Measurements from ENCODE around the gene FAM229B. TPM values are rescaled to one million over a fixed set of nuclear protein-coding genes. Genes with fewer than 3 reads are reported as not detected.

FAM229B gene
- total and polyA plus RNA-seq, 2 of the 4 experiments (the other 2 are of a cell fraction): 8.6 to 25.6 TPM

DNA sequence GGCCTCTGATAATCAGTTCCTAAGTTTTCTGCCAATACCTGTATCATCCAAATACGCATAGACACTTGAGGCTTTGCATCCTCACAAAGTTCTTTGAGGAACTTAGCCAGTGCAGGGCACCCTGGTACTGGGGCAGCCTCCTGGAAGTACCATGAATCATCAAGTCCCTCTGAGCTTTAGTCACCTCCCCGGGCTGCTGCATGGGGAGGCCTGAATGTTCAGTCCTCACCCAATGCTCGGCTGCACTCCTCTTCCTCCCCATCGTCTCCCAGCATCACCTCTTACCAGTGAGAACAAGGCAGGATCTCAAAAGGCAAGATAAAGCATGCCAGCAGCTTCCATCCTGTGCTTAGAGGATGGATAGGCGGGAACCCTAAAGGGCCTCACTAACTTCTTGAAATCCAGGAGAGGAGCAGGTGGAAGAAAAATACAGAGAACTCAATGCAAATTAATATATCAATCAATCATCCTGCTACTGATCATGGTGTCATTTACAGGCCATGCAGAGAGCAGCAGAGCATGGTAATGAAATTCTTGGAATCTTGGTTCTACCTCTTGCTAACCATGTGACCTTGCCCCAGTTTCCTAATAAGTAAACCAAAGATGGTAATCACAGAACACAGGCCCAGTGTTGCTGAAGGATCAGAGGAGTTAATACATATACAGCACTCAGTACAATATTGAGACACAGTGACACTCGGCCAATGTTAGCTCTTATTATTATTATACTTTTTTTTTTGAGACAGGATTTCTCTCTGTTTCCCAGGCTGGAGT, 38.2 kb upstream of the FAM229B start (continued):
- no peak for TF ChIP-seq MAZ (IDR thresholded peaks at IDR 0.05; ENCODE audit: borderline replicate concordance, low read depth, low read length)
- no peak for TF ChIP-seq POLR2A (IDR thresholded peaks at IDR 0.05; ENCODE audit: low read depth, low read length)

- no peak overlapping the region for H3K27ac ChIP-seq (ENCODE audit: insufficient read depth, low read length)
- H3K27me3 ChIP-seq (ENCODE audit: control insufficient read depth, insufficient read depth, low read length): no peaks in the 10 kb centered on the region
- DNase-seq (no peak), ATAC-seq (ENCODE audit: low read depth) (no peak)
- H3K79me1 ChIP-seq (ENCODE audit: low read depth in 1 of 2, low read length in 2 of 2): no peaks in the 10 kb centered on the region
- H3K36me3 ChIP-seq (ENCODE audit: control insufficient read depth, insufficient read depth, low read length): no peaks in the 10 kb centered on the region
- ChIA-PET CTCF (interaction anchor here (0.6 kb wide), 1 partner anchor 691 kb away, joined by 8 read pairs; no protein-coding TSS in a partner anchor), POLR2A (ENCODE audit: unreplicated experiment) (no interaction called here)
- H2BK20ac ChIP-seq (ENCODE audit: low read depth, low read length): no peak overlapping the region
- TF ChIP-seq BHLHE40 (IDR thresholded peaks at IDR 0.05; ENCODE audit: low read depth, low read length): no peak
- TF ChIP-seq CHD1 (IDR thresholded peaks at IDR 0.05; ENCODE audit: low read depth, low read length): no peak
- TF ChIP-seq RCOR1 (IDR thresholded peaks at IDR 0.05; ENCODE audit: insufficient replicate concordance, low read length): no peak
- TF ChIP-seq FOS (IDR thresholded peaks at IDR 0.05; ENCODE audit: low read depth, low read length): no peak
- no peak for TF ChIP-seq MAFK (IDR thresholded peaks at IDR 0.05; ENCODE audit: low read depth, low read length)
- no peak for TF ChIP-seq CEBPB (IDR thresholded peaks at IDR 0.05; ENCODE audit: low read depth, low read length)
- TF ChIP-seq, protein P1, sequence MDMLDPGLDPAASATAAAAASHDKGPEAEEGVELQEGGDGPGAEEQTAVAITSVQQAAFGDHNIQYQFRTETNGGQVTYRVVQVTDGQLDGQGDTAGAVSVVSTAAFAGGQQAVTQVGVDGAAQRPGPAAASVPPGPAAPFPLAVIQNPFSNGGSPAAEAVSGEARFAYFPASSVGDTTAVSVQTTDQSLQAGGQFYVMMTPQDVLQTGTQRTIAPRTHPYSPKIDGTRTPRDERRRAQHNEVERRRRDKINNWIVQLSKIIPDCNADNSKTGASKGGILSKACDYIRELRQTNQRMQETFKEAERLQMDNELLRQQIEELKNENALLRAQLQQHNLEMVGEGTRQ (IDR thresholded peaks at IDR 0.05; ENCODE audit: low read depth, low read length): no peak
- no peak for TF ChIP-seq POLR2A (IDR thresholded peaks at IDR 0.05; ENCODE audit: low read depth, low read length)
- no peak for TF ChIP-seq ELK1 (IDR thresholded peaks at IDR 0.05; ENCODE audit: borderline replicate concordance, low read depth, low read length)
- no peak for TF ChIP-seq NFE2L2 (IDR thresholded peaks at IDR 0.05; ENCODE audit: low read depth, low read length)
- no peak for TF ChIP-seq MXI1 (IDR thresholded peaks at IDR 0.05; ENCODE audit: borderline replicate concordance, low read depth, low read length)
- TF ChIP-seq RAD21 (IDR thresholded peaks at IDR 0.05; ENCODE audit: low read length): no peak
- no peak overlapping the region for H3K4ac ChIP-seq (ENCODE audit: low read depth, low read length)
- H3K9me1 ChIP-seq (ENCODE audit: insufficient read depth, low read length): 0 out of 2 replicates have a peak, but pooled peaks cover 2% of the 10 kb centered on the region
- no peak overlapping the region for H3K18ac ChIP-seq (ENCODE audit: low read depth, low read length)
- no TSS peak for BruUV-seq (replicated peaks)
- H4K20me1 ChIP-seq (ENCODE audit: insufficient read depth, low read length): no peaks in the 10 kb centered on the region
- no peak overlapping the region for H3K4me3 ChIP-seq (ENCODE audit: insufficient read depth, low read depth, low read length)
- H2AK9ac ChIP-seq (replicated peaks; ENCODE audit: low read depth, low read length, poor library complexity): no peak overlapping the region
- in situ Hi-C loops (cut with MboI; ENCODE audit: low sequenced_read_pairs): loop anchor here (25.0 kb wide), 2 partner anchors 688 to 1013 kb away; no protein-coding TSS in a partner anchor
- WGBS, 2 experiments (ENCODE audit: extremely low coverage in 2 of 2, insufficient read length in 1 of 2): 100% methylated on average over 2 of the region's 7 CpGs; no CpG with 5 or more reads in 1 of the 2 experiments
- H2BK120ac ChIP-seq (ENCODE audit: low read depth, low read length): no peak overlapping the region
- H3K23ac ChIP-seq (ENCODE audit: low read depth, low read length): no peak overlapping the region
- dilution Hi-C loops (cut with HindIII; ENCODE audit: low sequenced_read_pairs, unreplicated experiment): no loop called here
- no peak overlapping the region for H2BK15ac ChIP-seq (ENCODE audit: low read depth, low read length)
- H2BK5ac ChIP-seq (ENCODE audit: low read depth, low read length, poor library complexity, severe bottlenecking): no peak overlapping the region
- H2AFZ ChIP-seq (replicated peaks; ENCODE audit: low read length, poor library complexity): no peak overlapping the region
- H3K9me3 ChIP-seq (ENCODE audit: control insufficient read depth, insufficient read depth, low read length): no peaks in the 10 kb centered on the region; the same call in 1 of the 2 replicates
- H2AK5ac ChIP-seq (ENCODE audit: low read depth, low read length): no peak overlapping the region
- peaks cover 3% of the 10 kb centered on the region for H3K4me1 ChIP-seq (ENCODE audit: control insufficient read depth, insufficient read depth, low read length)
- no peak overlapping the region for H4K8ac ChIP-seq (ENCODE audit: low read depth in 2 of 2, low read length in 2 of 2)
- H3K9ac ChIP-seq (ENCODE audit: low read depth, low read length): no peak overlapping the region
- no peak overlapping the region for H3K56ac ChIP-seq (ENCODE audit: extremely low read depth, insufficient read depth, low read length)
- H4K5ac ChIP-seq (ENCODE audit: low read depth, low read length): no peak overlapping the region
- no peak overlapping the region for H4K91ac ChIP-seq (ENCODE audit: insufficient read depth, low read depth, low read length)
- intact Hi-C loops (cut with micrococcal nuclease): no loop called here
- H3K4me2 ChIP-seq (ENCODE audit: low read depth, low read length): no peak overlapping the region
- no peak overlapping the region for H3K14ac ChIP-seq (replicated peaks; ENCODE audit: low read depth, low read length)
These were observed 37.4 kb upstream of the FAM229B start for GRCh38 chr6:112049996-112050395.

Data from IMR-90 (cell line).